H1 (cell line): ENCODE measurements around the gene C4orf33. TPM values are rescaled to one million over a fixed set of nuclear protein-coding genes. Genes with fewer than 3 reads are reported as not detected.

Experiments
- CEBPB ChIP-seq: IDR thresholded peaks from 2 replicates; pipeline ENCODE4 v1.6.1; 2012; ENCODE audit warnings: low read depth, low read length
- CREB1 ChIP-seq: IDR thresholded peaks from 2 replicates; pipeline ENCODE4 v1.6.1; 2012; ENCODE audit warnings: inconsistent platforms
- GTF2F1 ChIP-seq: IDR thresholded peaks from 2 replicates; pipeline ENCODE4 v1.6.1; 2012; ENCODE audit warnings: low read depth, low read length, improper control_type of control experiment, borderline replicate concordance
- KDM1A ChIP-seq: fragments of 200-600, 300-600 bp; sonication (generic); IDR thresholded peaks from 2 replicates; pipeline ENCODE4 v1.7.1; 2016; ENCODE audit warnings: mild to moderate bottlenecking, low read length, borderline replicate concordance
- MAFK ChIP-seq: IDR thresholded peaks from 2 replicates; pipeline ENCODE4 v1.6.1; 2012; ENCODE audit warnings: low read depth, mild to moderate bottlenecking, improper control_type of control experiment, low read length
- POLR2A ChIP-seq, 2 experiments: IDR thresholded peaks; 1 replicate in 1 of 2; 2 replicates in 1 of 2; pipeline ENCODE4 v1.6.1; 2011; ENCODE audit warnings: low read depth in 2 of 2, low read length in 2 of 2, mild to moderate bottlenecking in 2 of 2; ENCODE audit errors: control extremely low read depth in 1 of 2
- SP1 ChIP-seq: IDR thresholded peaks from 2 replicates; pipeline ENCODE4 v1.6.1; 2011; ENCODE audit warnings: low read depth, low read length
- polyA plus RNA-seq, 7 experiments: library from polyadenylated mRNA; depleted of rRNA in 3 of 7; stranded (reverse) in 5 of 7; unstranded in 2 of 7; fragments of >200 nt in 5 of 7; fragments of 200-250 nt in 2 of 7; gene quantifications; 1 replicate in 5 of 7; 2 replicates in 1 of 7; 4 replicates in 1 of 7; pipeline versions ENCODE4 v1.2.1 to v1.2.3, GENCODE V29; 2011 to 2013; ENCODE audit warnings: missing spikeins in 2 of 7, mixed read lengths in 2 of 7
- total RNA-seq: library from RNA; stranded (reverse); fragmentation: NEBNext Ultra II Directional; extraction: Animal tissue kit (Norgen Biotek cat#: 25700); gene quantifications from 2 replicates; pipeline ENCODE4 v1.2.1, GENCODE V29; 2021

Gene C4orf33
- total and polyA plus RNA-seq, 2 of the 8 experiments (the other 6 are each of a cell fraction or from before 2014, with no cell fraction given), result 3.4 to 6.0 TPM

- TF ChIP-seq CREB1 (no peak), SP1 (no peak), CEBPB (no peak), POLR2A (IDR thresholded peaks at IDR 0.05; ENCODE audit: control extremely low read depth in 1 of 2, low read depth in 2 of 2, low read length in 2 of 2) (no peak), KDM1A (no peak), MAFK (no peak), GTF2F1 (no peak)
Measured at GRCh38 chr4:129077326-129077725, 18.6 kb upstream of the C4orf33 start (continued).
